ENCODE measurements around the gene MINK1.

DNA sequence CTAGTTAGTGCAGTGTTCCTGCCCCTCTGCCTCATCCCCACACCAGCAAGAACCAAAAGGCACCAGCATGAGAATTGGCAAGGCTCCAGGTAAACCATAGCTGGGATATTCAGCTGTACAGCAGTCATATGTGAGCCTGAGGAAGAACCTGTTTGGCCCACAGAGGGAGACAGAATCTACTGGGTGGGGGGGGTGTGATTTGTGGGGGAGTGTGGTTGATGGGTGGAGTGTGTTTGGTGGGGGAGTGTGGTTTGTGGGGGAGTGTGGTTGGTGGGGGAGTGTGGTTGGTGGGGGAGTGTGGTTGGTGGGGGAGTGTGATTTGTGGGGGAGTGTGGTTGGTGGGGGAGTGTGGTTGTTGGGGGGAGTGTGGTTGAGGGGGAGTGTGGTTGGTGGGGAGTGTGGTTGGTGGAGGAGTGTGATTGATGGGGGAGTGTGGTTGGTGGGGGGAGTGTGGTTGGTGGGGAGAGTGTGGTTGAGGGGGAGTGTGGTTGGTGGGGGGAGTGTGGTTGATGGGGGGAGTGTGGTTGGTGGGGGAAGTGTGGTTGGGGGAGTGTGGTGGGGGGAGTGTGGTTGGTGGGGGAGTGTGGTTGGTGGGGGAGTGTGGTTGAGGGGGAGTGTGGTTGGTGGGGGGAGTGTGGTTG lies 19.5 kb downstream of the MINK1 start:
- TF ChIP-seq CTCF (IDR thresholded peaks at IDR 0.05) (no peak), POLR2AphosphoS5 (IDR thresholded peaks at IDR 0.05) (no peak), POLR2A (IDR thresholded peaks at IDR 0.05) (no peak), EP300 (IDR thresholded peaks at IDR 0.05; ENCODE audit: low read depth) (no peak)

All from transverse colon (tissue), 4 donors.